ENCODE data around the gene SNX25.

The SNX25 gene

GRCh38 chr4:185352741-185353140 lies 143.3 kb downstream of the SNX25 start:
- no peak overlapping the region for H3K4me3 Mint-ChIP-seq
- H3K27ac Mint-ChIP-seq = no peak overlapping the region
- no peaks in the 10 kb centered on the region for H3K27me3 Mint-ChIP-seq (ENCODE audit: low read depth)
- no peaks in the 10 kb centered on the region for H3K4me1 Mint-ChIP-seq
- TF ChIP-seq CTCF (IDR thresholded peaks at IDR 0.05; ENCODE audit: unreplicated experiment in 3 of 3) = no peak
- H3K36me3 Mint-ChIP-seq (ENCODE audit: low read depth) = peaks cover 51% of the 10 kb centered on the region
- H3K9me3 Mint-ChIP-seq = no peaks in the 10 kb centered on the region

- Mint-ChIP-seq H3K36me3 (ENCODE audit: low read depth) (peaks cover 16% of the 10 kb centered on the region), H3K27me3 (ENCODE audit: low read depth) (no peaks in the 10 kb centered on the region), H3K27ac (no peak overlapping the region), H3K9me3 (no peaks in the 10 kb centered on the region), H3K4me1 (no peaks in the 10 kb centered on the region), H3K4me3 (no peak overlapping the region)
- TF ChIP-seq CTCF (IDR thresholded peaks at IDR 0.05; ENCODE audit: unreplicated experiment in 3 of 3) = no peak
Measured at GRCh38 chr4:185357211-185357610, 147.8 kb downstream of the SNX25 start.

GRCh38 chr4:185357733-185358440 lies 148.5 kb downstream of the SNX25 start:
- Mint-ChIP-seq H3K9me3 (no peaks in the 10 kb centered on the region), H3K4me3 (no peak overlapping the region), H3K27me3 (ENCODE audit: low read depth) (no peaks in the 10 kb centered on the region), H3K36me3 (ENCODE audit: low read depth) (peaks cover 10% of the 10 kb centered on the region), H3K27ac (no peak overlapping the region), H3K4me1 (no peaks in the 10 kb centered on the region)
- TF ChIP-seq CTCF (IDR thresholded peaks at IDR 0.05; ENCODE audit: unreplicated experiment in 3 of 3) = no peak

GRCh38 chr4:185358514-185358913 lies 149.1 kb downstream of the SNX25 start:
- Mint-ChIP-seq H3K27me3 (ENCODE audit: low read depth) (no peaks in the 10 kb centered on the region), H3K27ac (no peak overlapping the region), H3K9me3 (no peaks in the 10 kb centered on the region), H3K4me1 (peaks cover 6% of the 10 kb centered on the region), H3K36me3 (ENCODE audit: low read depth) (peaks cover 11% of the 10 kb centered on the region), H3K4me3 (no peak overlapping the region)
- TF ChIP-seq CTCF (IDR thresholded peaks at IDR 0.05; ENCODE audit: unreplicated experiment in 3 of 3) = no peak

- Mint-ChIP-seq H3K4me1 (peaks cover 6% of the 10 kb centered on the region), H3K4me3 (no peak overlapping the region), H3K36me3 (ENCODE audit: low read depth) (peaks cover 10% of the 10 kb centered on the region), H3K27ac (no peak overlapping the region), H3K9me3 (no peaks in the 10 kb centered on the region), H3K27me3 (ENCODE audit: low read depth) (no peaks in the 10 kb centered on the region)
- no peak for TF ChIP-seq CTCF (IDR thresholded peaks at IDR 0.05; ENCODE audit: unreplicated experiment in 3 of 3)
Measured at GRCh38 chr4:185358959-185359358, 149.6 kb downstream of the SNX25 start.

GRCh38 chr4:185359767-185360446 lies 150.5 kb downstream of the SNX25 start:
- no peak overlapping the region for H3K4me3 Mint-ChIP-seq
- peaks cover 6% of the 10 kb centered on the region for H3K4me1 Mint-ChIP-seq

More at GRCh38 chr4:185359767-185360446, 150.5 kb downstream of the SNX25 start:
- H3K27ac Mint-ChIP-seq = no peak overlapping the region
- peaks cover 5% of the 10 kb centered on the region for H3K36me3 Mint-ChIP-seq (ENCODE audit: low read depth)
- H3K9me3 Mint-ChIP-seq = no peaks in the 10 kb centered on the region
- TF ChIP-seq CTCF (IDR thresholded peaks at IDR 0.05; ENCODE audit: unreplicated experiment in 3 of 3) = no peak
- H3K27me3 Mint-ChIP-seq (ENCODE audit: low read depth) = no peaks in the 10 kb centered on the region
